GM21367 (cell line): ENCODE data around the gene TMEM134.

Experiments
- ATAC-seq: cut with Tn5 transposase; IDR thresholded peaks from one replicate; pipeline ENCODE4 v1.9.1; 2021; ENCODE audit not compliant: unreplicated experiment

TMEM134 gene

GRCh38 chr11:67463680-67464410 lies 5.2 kb downstream of the TMEM134 start:
- ATAC-seq: no peak

- ATAC-seq: no peak
These were observed 5.9 kb downstream of the TMEM134 start for GRCh38 chr11:67463186-67463585.

- ATAC-seq: no peak
These were observed 10.8 kb downstream of the TMEM134 start for GRCh38 chr11:67458266-67458665.

GRCh38 chr11:67457453-67457852 lies 11.6 kb downstream of the TMEM134 start:
- no peak for ATAC-seq

GRCh38 chr11:67456068-67456705 lies 12.9 kb downstream of the TMEM134 start:
- no peak for ATAC-seq

- ATAC-seq: no peak
These were observed 14.0 kb downstream of the TMEM134 start, which contains the start of gene CABP4 for GRCh38 chr11:67455054-67455453. Gene CABP4, plus strand, starts transcription at chr11:67455354. Its CDS starts 70 bp downstream, at chr11:67455424.

- no peak for ATAC-seq
These were observed 15.0 kb downstream of the TMEM134 start for GRCh38 chr11:67453816-67454732.

GRCh38 chr11:67452141-67452952 lies 16.7 kb downstream of the TMEM134 start, which contains the start of gene GPR152:
Gene GPR152, minus strand, starts transcription at chr11:67452729. Its CDS starts 5 bp downstream, at chr11:67452724.
- no peak for ATAC-seq

GRCh38 chr11:67451658-67451976 lies 17.4 kb downstream of the TMEM134 start:
- no peak for ATAC-seq

GRCh38 chr11:67450796-67451657 lies 18.0 kb downstream of the TMEM134 start:
- no peak for ATAC-seq

GRCh38 chr11:67449116-67449844 lies 19.8 kb downstream of the TMEM134 start:
- no peak for ATAC-seq

- no peak for ATAC-seq
These were observed 20.8 kb downstream of the TMEM134 start for GRCh38 chr11:67448220-67448609.

GRCh38 chr11:67445515-67445914 lies 23.5 kb downstream of the TMEM134 start:
- ATAC-seq: no peak

- no peak for ATAC-seq
These were observed 26.3 kb downstream of the TMEM134 start for GRCh38 chr11:67442504-67443404.

- ATAC-seq: no peak
These were observed 27.2 kb downstream of the TMEM134 start for GRCh38 chr11:67441731-67442351.

- no peak for ATAC-seq
These were observed 27.9 kb downstream of the TMEM134 start for GRCh38 chr11:67441098-67441563.
